Fibroblast of pulmonary artery (primary cell): ENCODE data around the gene RPP25.
"Not testable (repeated sequence)": the region's sequence is repeated elsewhere in the genome, so short reads cannot be mapped to it uniquely, and the experiment has no call there.

ENCODE experiments used
- DNase-seq: peaks from one replicate; pipeline ENCODE4 v3.0.0-alpha.2; 2010; ENCODE audit warnings: low read depth
- H3K4me3 ChIP-seq: replicated peaks from 2 replicates; pipeline ENCODE4 v1.5.1; 2011; ENCODE audit warnings: low read depth, mild to moderate bottlenecking, control low read depth, low read length, moderate library complexity
- CTCF ChIP-seq: IDR thresholded peaks from 2 replicates; pipeline ENCODE4 v1.5.1; 2011; ENCODE audit warnings: mild to moderate bottlenecking, control low read depth, low read length, inconsistent platforms; ENCODE audit errors: missing control alignments

Gene RPP25

GRCh38 chr15:74924525-74924924 is 32.0 kb downstream of the RPP25 start:
- no peak for DNase-seq
- no peak for TF ChIP-seq CTCF
- no peak overlapping the region for H3K4me3 ChIP-seq

- H3K4me3 ChIP-seq = no peak overlapping the region
- TF ChIP-seq CTCF = no peak
- DNase-seq = no peak
Observed at GRCh38 chr15:74920456-74920855, 36.1 kb downstream of the RPP25 start.

- no peak overlapping the region for H3K4me3 ChIP-seq
- DNase-seq = no peak
Observed at GRCh38 chr15:74917676-74918075, 38.9 kb downstream of the RPP25 start.

GRCh38 chr15:74913799-74914198 is 42.8 kb downstream of the RPP25 start:
- H3K4me3 ChIP-seq, DNase-seq: not testable (repeated sequence)

More at GRCh38 chr15:74917676-74918075, 38.9 kb downstream of the RPP25 start:
- no peak for TF ChIP-seq CTCF

- DNase-seq = peak; percentile 21
- no peak overlapping the region for H3K4me3 ChIP-seq
- TF ChIP-seq CTCF = no peak
Observed at GRCh38 chr15:74913041-74913440, 43.5 kb downstream of the RPP25 start.

GRCh38 chr15:74908635-74909034 is 47.9 kb downstream of the RPP25 start:
- no peak overlapping the region for H3K4me3 ChIP-seq
- DNase-seq = no peak
- no peak for TF ChIP-seq CTCF

GRCh38 chr15:74907163-74907870 is 49.3 kb downstream of the RPP25 start:
- no peak for TF ChIP-seq CTCF
- H3K4me3 ChIP-seq = peak overlapping the region; percentile 82
- no peak for DNase-seq
